HG02571 (cell line): ENCODE measurements around the gene LLPH.
"Not testable (repeated sequence)": the region's sequence is repeated elsewhere in the genome, so short reads cannot be mapped to it uniquely, and the experiment has no call there.

ENCODE experiments used
- ATAC-seq: cut with Tn5 transposase; IDR thresholded peaks from one replicate; pipeline ENCODE4 v1.9.1; 2021; ENCODE audit warnings: mild to moderate bottlenecking, moderate library complexity; ENCODE audit not compliant: unreplicated experiment

LLPH gene

DNA sequence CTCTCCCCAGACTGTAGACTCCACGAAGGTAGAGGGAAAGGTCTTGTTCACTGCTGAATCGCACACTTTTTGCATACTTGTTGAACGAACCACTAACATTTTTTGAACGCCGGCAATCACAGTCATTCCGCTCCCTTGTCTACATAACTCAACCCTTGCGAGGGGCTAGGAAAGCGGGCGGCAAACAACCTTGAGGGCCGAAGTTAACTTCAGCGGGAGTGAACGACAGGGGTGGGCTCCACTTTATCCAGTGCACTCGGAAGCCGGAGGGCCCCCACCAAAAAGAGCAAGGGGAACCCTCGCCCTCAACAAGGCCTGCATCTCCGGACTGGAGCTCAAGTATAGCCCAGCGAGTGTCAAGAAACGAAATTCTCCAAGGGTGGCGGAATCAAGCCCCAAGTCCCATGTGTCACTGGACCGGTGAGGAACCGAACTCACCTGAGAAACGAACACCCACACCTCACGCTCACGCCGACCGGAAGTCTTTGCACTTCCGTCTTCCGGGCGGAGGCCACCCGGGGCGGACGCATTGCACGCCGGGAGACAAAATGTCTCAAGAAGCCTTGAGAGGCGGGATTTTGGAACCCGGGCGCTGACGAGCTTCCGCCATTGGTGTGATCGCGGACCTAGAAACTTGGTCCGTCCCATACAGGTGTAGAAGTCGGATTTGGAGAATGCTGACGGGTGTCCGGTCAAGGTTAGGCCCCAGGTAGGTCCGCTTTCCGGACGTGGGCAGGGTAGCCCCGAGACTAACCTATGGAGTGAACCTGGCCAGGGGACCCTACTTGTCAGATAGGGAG is at the start of gene LLPH:
TSS of gene LLPH (minus strand) at position 484 of the 800 bp plus-strand sequence. CDS start 1,644 bp downstream, outside the sequence.
- peak; percentile 99 for ATAC-seq

DNA sequence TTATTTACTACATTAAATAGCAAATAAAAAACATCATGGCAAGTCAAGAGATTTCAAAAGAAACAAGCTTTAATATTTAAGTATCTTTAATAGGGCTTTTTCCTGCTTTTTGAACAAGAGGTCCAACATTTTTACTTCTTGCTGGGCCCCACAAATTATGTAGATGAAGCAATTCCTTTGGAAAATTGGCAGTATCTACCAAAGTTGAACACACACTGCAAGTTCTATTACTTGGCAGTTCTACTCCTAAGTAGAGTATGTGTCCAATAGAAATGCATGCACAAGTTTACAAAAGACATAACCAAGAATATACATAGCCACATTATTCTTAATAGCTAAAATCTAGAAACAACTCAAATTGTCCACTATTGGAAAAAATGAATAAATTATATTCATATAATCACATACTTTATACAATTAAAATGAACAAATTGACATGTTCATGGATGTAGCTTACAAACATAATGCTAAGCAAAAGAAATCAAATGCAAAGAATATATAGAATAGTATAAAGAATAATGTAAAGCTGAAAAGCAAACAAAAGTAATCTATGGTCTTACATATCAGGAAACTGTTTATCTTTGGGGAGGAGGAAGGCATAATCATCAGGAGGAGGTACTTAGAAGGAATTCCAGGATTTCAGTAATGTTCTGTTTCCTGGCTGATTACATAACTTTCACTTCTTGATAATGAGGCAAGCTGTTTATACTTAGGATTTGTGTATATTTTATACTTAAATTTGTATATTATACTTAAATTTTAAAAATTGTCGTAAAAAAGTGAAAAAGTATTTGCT is 45.8 kb upstream of the LLPH start:
- no peak for ATAC-seq

GRCh38 chr12:66174391-66175325 is 44.1 kb upstream of the LLPH start:
- ATAC-seq = not testable (repeated sequence)

DNA sequence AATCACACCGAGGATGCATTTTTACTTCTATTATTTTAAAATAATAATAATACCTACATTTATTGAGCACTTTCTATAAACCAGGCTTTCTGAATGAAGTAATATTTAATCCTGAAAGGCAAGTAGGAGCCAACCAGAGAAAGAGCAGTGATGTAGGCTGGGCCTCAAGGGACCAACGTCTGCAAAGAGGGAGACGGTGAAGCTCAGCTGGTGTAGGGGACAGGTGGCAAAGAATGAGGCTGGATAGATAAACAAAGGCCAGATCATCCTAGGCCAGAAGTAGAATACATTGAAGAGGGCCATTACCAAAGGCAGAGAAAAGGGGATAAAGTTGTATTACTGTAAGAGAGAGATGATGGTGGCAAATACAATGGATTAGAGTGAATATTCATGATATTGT is 40.1 kb upstream of the LLPH start:
- no peak for ATAC-seq

DNA sequence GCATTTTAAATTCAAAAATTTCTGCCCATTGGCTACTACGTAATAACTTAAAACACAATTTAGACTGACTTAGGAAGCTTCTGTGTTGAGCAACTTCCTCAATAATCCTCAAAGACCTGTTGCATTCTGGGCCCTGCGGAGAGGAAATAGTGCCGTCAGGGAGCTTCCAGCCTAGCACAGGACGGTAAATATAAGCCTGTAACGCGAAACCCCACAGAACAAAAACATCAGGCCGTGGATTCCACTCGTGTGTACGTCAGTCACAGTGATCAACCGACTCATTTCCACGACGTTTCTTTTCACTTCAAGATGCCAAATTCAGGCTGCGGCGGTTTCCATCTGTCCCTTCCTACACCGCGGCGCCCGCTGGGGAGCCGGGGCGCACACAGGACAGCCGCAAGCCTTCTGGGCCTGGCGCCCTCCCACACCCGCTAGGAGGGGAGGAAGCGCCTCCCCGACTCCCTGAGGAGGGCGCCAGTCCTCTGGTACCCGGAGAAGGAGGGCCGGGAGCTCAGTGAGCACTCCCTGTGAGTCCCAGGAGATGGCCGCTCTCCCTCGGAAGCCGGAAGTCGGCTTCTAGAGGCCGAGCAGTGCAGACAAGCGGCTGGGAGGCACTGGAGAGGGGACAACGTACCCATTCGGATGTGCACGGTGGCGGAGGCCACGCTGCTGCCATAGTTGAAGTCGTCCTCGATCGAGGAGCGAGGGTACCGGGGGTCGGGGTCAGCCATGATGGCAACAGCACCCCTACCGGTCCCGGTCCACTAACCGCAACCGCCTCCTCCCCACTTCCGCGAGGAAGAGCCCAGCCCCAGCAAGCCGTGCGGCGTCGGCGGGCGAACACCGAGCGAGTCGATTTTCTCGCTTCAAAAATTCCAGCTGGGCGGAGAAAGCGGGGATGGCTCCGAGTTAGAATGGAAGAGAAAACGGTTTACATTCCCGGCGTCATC is 38.9 kb upstream of the LLPH start, which contains the start of gene TMBIM4:
TSS of gene TMBIM4 (minus strand) at position 776 of the 950 bp plus-strand sequence. CDS start at position 731, 45 bp downstream.
- ATAC-seq = peak; percentile 86

- ATAC-seq = no peak
Observed at GRCh38 chr12:66168410-66168809, 37.9 kb upstream of the LLPH start.

- no peak for ATAC-seq
Observed at GRCh38 chr12:66166561-66166960, 36.0 kb upstream of the LLPH start.

- ATAC-seq = no peak
Observed at GRCh38 chr12:66165141-66165540, 34.6 kb upstream of the LLPH start.

DNA sequence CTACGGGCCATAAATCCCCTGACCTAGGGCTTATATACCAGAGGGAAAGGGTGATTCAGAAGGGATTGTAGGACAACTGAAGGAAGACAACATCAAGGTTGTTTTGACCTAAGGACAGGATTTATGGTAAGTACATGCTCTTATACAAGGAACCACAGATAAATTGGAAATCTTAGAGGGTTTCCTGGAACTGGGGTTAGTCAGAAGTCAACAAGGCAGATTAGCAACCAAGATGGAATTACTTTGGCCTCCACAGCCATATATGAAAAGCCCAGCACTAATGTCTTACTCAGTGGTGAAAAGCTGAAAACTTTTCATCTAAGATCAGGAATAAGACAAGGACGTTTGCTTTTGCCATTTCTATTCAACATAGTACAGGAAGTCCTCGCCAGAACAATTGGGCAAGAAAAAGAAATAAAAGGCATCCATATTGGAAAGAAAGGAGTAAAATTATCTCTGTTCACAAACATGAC is 33.8 kb upstream of the LLPH start:
- ATAC-seq = no peak

- no peak for ATAC-seq
Observed at GRCh38 chr12:66163289-66163688, 32.7 kb upstream of the LLPH start.

- no peak for ATAC-seq
Observed at GRCh38 chr12:66162701-66163100, 32.2 kb upstream of the LLPH start.

DNA sequence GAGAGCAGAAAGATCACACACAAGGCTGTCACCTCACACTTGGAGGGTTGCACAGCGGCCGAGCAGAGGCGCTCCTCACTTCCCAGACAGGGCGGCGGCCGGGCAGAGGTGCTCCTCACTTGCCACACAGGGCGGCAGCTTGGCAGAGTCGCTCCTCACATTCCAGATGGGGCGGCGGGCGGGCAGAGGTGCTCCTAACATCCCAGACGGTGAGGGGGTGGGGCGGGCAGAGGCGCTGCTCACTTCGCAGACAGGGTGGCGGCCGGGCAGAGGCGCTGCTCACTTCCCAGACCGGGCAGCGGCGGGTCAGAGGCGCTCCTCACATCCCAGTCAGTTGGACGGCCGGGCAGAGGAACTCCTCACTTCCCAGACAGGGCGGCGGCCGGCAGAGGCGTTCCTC is 30.2 kb upstream of the LLPH start:
- no peak for ATAC-seq

DNA sequence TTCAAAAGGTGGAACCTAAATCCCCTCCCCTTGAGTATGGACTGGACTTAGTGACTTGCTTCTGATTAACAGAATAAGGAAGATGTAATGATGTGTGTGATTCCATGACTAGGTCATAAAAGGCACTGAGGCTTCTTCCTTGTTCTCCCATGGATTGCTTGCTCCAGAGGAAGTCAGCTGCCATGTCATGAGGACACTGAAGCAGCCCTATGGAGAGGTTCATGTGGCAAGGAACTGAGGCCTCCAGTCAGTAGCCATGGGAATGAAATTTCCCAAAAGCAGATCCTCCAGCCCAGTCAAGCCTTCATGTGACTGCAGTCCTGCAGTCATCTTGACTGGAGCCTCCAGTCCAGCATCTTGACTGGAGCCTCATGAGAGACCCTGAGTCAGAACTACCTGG is 28.6 kb upstream of the LLPH start:
- no peak for ATAC-seq

GRCh38 chr12:66156654-66157053 is 26.1 kb upstream of the LLPH start:
- no peak for ATAC-seq

DNA sequence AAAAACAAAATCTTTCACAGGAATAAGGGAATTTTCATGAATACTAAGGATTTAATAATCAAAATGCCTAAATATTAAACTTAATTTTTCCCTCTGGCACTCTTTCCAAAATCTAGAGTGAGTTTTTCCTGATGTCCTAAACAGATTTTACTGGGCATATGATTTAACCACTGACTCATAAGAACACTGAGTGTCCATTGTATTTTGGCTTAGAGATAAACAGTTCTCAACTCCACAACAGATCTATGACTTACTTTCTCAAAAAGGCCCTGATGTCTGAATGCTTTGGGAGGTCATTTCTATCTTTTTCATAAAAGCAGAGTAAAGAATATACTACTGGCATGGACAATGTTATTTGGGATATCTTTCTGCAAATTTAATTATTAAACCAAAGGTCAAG is 24.2 kb upstream of the LLPH start:
- ATAC-seq = no peak

DNA sequence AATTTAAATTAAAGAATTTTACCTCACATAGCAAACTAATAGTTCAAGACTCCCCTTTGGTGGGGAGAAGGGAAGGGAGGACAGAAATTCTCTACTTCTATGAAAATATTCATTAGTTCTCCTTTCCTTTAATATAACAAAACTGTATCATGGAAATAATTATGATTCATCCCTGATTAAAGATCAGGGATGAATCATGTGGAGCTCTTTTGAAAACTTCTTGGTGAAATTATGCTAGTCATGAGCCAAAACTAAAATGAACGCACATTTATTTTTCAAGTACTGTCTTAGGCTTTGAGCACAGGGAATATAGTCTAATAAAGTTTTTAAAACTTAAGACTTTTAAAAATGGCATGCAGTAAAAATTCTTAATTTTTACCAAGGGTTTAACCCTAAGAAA is 22.2 kb upstream of the LLPH start:
- ATAC-seq = no peak

GRCh38 chr12:66149702-66150398 is 19.3 kb upstream of the LLPH start:
- no peak for ATAC-seq

DNA sequence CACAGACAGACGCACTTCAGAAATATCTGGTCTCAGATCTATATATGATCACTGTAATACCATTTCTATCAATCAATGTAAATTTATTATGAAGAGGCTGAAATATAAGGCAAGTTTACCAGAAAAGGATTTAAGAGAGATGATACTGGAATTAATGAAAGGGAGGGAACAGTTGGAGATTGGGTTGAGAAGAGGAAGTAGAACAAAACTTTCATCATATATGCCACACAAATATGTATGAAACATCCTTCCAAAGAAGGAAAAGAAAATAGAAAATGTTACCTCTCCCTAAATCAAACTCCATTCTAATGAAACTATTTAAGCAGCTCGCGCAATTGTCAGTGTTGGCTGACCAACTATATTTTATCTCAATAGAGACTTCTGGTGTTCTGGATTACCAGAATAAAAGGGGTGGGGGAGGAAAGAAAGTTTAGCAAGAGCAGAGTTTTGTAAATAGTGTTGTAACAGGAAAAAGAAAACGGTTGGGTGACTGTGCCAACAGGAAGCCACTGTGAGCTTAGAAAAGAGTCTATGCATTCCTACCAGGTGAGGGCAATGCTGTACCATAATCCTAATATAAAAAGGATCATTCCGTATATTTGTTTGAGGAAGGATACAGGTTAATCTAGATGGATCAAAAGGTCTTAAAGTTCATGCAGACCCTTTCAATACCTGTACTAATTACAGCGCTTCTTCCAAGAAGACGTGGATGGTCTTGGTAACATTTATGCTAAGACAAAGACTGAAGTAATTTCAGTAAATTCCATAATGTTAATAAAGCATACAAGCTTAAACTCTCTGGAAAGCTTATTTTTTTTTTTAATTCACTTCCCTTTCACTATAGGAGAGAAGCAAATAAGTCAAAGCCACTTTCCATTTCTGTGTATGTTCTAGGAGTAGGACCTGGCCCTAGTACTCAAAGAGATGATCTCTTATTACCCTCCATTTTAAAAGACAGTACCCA is 14.5 kb upstream of the LLPH start:
- no peak for ATAC-seq
